Limb (tissue), 2 donors: Measurements from ENCODE around the gene OR1D2.
"Not testable (repeated sequence)": the region's sequence is repeated elsewhere in the genome, so short reads cannot be mapped to it uniquely, and the experiment has no call there.

Experiments used
- DNase-seq, 2 donors: peaks; one replicate each; pipeline ENCODE4 v3.0.0-alpha.2; 2016; ENCODE audit errors: extremely low spot score in 2 of 2

OR1D2 gene

DNA sequence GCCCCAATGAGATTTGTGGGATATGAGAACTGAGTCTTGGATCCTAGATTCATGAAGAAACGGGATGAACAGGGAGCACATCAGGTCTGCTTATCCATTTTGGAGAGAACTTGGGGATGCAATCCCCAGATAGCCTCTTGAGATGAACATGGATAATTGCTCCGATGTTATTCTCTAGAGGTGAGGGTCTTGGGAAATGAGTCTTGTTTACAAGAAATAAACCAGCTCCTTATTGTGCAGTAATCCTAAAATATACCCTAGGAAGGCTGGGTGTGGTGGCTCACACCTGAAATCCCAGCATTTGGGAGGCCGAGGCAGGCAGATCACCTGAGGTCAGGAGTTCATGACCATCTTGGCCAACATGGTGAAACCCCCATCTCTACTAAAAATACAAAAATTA, at the start of gene OR1D2:
Gene OR1D2, minus strand, starts transcription at position 101 of the 400 bp plus-strand sequence. CDS start 11,426 bp downstream, outside the sequence.
- no peak for DNase-seq

- not testable (repeated sequence) for DNase-seq
Measured at GRCh38 chr17:3137494-3137893, 33.3 kb upstream of the OR1D2 start.

GRCh38 chr17:3127451-3127850, 23.2 kb upstream of the OR1D2 start, which contains the start of gene OR1G1:
TSS of gene OR1G1 (minus strand) at chr17:3127551. CDS start at chr17:3127551, 0 bp downstream.
- DNase-seq, result no peak

DNA sequence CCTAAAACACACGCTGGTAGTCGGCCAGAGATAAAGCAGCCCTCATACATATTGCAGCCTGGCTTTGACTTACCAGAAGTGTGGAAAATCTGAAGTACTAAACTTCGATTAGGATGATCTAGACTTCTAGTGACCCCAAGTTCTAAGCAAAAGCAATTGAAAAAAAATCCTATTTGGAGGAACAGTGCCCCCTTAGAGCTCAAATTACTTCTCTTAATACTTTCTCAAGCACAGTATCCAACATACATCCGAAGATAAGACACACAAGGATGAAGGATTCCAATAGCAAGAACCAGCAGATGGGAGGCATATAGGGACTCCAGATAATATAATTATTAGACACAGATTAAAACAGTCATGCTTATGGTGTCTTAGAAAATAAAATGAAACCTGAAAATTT, 30.4 kb downstream of the OR1D2 start:
- not testable (repeated sequence) for DNase-seq

DNA sequence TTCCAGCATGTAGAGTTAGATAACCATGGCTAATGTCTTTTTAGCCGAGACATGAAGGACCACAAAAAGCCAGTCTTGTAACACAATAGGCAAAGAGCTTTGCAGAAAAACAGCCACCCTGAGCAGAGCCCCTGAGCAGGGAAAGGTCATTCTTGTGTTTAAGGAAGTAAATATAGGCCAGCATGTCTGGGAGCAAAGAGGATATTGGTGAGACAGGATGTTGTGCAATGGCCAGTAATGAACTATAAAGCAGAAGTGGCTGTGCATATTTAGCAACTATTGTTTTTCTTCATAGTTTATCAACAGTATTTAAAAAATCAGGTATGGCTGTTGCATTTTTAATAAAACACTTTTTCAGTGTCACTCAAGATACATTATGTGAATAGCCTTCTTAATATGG, 39.0 kb downstream of the OR1D2 start:
- not testable (repeated sequence) for DNase-seq

DNA sequence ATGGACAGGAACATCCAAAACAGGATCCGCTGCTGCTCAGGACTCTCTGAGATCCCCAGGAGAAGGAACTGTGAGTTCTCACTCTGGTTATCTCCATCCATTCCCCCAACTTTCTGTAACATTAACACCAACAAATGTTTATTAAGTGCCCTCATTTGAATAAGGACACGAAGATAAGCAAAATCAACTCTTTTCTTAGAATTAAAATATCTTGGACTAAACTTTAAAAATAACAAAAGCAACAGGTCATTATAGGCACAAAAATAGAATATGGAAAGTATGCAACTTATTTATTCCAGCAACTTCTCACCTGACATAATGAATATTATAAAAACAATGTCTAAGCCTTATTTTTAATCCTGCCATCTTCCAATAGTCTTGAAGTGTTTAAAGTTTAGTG, 40.7 kb downstream of the OR1D2 start, which contains the start of gene OR1D5:
Gene OR1D5, minus strand, starts transcription at position 101 of the 400 bp plus-strand sequence. Its CDS starts 0 bp downstream, at position 101.
- DNase-seq, result not testable (repeated sequence)

DNA sequence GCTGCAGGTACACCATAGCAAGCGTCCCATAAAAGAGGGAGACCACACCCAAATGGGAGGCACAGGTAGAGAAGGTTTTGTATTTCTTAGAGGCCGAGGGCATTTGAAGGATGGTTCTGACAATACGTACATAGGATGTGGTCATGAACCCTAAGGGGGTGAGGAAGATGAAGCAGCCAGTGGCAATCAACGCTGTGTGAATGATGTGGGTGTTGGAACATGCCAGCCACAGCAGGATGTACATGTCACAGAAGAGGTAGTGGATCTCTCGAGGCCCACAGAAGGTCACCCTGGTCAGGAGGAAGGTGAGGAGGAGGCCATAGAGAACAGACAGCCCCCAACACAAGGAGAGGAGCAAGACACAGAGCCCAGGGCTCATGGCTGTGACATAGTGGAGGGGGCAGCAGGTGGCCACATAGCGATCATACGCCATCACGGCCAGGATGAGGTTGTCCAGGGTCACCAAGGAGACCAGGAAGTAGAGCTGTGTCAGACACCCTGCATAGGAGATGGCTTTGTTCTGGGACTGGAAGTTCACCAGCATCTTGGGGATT, 41.3 kb downstream of the OR1D2 start:
- DNase-seq, result not testable (repeated sequence)

DNA sequence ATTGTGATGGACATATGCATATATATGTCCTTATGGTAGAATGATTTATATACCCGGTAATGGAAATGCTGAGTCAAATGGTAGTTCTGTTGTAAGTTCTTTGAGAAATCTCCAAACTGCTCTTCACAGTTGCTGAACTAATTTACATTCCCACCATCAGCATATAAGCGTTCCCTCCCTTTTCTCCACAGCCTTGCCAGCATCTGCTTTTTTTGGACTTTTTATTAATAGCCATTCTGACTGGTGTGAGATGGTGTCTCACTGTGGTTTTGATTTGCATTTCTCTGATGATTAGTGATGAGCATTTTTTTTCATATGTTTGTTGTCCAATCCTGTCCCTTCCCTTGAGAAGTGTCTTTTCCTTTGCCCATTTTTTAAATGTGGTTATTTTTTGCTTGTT, 49.4 kb downstream of the OR1D2 start:
- DNase-seq, result not testable (repeated sequence)

GRCh38 chr17:3049705-3050295, 54.4 kb downstream of the OR1D2 start:
- DNase-seq, result no peak

GRCh38 chr17:3048727-3049471, 55.3 kb downstream of the OR1D2 start:
- peak; percentile 97 to 99 for DNase-seq

GRCh38 chr17:3046753-3047152, 57.5 kb downstream of the OR1D2 start:
- no peak for DNase-seq

DNA sequence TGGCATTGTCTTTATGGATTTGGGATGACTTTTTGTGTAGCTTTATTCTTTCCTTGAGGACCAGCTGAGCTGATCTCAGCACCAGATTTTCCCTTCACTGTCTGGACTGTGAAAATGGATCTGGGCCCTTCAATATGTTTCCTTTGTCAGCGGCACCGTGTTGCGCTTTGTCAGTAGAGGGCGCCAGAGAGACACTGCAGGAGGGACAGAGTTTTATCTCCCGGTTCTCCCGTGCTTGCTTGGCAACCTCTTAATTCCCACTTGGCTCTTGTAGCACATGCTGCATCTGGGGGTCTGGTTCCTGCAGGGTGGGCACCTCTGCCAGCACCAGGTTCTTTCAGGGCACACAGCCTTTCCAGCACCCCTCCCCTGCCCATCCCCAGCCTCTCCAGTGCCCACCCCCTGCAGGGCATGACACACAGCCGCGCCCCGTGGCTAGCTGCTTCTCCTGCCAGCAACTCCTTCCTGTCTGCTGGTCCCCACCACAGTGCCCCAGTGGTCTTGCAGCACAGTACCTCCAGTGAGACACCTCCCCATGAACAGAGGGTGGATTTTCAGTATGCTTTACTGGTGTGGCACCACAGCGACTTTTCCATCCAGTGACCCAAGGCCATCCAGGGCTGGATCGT, 60.4 kb downstream of the OR1D2 start:
- no peak for DNase-seq

GRCh38 chr17:3040882-3041281, 63.3 kb downstream of the OR1D2 start:
- no peak for DNase-seq

GRCh38 chr17:3039736-3040135, 64.5 kb downstream of the OR1D2 start:
- no peak for DNase-seq

DNA sequence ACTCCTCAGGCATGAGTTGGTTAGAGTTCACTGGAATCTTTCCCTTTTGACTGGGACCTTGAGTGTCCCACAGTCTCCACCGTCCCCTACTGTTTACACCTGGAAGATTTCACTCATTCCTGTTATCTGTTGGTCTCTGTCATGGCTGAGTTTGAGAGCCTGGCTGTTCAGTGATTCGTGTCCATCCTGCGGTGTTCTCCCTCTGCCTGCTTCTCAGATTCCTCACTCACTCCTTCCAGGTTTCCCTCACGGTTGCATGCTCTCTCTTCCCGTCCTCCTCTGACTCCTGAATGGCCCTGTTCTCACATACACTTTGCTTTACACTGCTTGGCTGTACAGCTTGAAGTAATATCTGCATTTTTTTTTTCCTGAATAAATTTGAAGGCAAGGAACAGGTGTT, 65.3 kb downstream of the OR1D2 start:
- DNase-seq, result peak in 1 of 2 donors; percentile 14
